H1 (cell line): ENCODE results near the gene CTTNBP2NL. TPM values are rescaled to one million over a fixed set of nuclear protein-coding genes. Genes with fewer than 3 reads are reported as not detected.

ENCODE experiments used
- ASH2L ChIP-seq: fragments of 200-600, 300-600 bp; sonication (generic); IDR thresholded peaks from one replicate; pipeline ENCODE4 v1.7.1; 2017; ENCODE audit warnings: low read length
- ATF3 ChIP-seq: IDR thresholded peaks from 2 replicates; pipeline ENCODE4 v1.6.1; 2011; ENCODE audit warnings: low read depth, mild to moderate bottlenecking, low read length; ENCODE audit not compliant: insufficient read depth
- BCL11A ChIP-seq, 2 experiments: IDR thresholded peaks; one replicate each; pipeline ENCODE4 v1.6.1; 2011; ENCODE audit warnings: low read depth in 2 of 2, low read length in 2 of 2, mild to moderate bottlenecking in 2 of 2
- CBX5 ChIP-seq: fragments of 300-800, 300-1000 bp; sonication (generic); IDR thresholded peaks from 2 replicates; pipeline ENCODE4 v1.7.1; 2016; ENCODE audit warnings: antibody characterized with exemption, low read length, low read depth
- CBX8 ChIP-seq: fragments of 300-800, 300-1000 bp; sonication (generic); IDR thresholded peaks from 2 replicates; pipeline ENCODE4 v1.7.1; 2016; ENCODE audit warnings: low read depth, low read length, borderline replicate concordance
- CEBPB ChIP-seq: IDR thresholded peaks from 2 replicates; pipeline ENCODE4 v1.6.1; 2012; ENCODE audit warnings: low read depth, low read length
- EGR1 ChIP-seq: IDR thresholded peaks from 2 replicates; pipeline ENCODE4 v1.6.1; 2011; ENCODE audit warnings: low read depth, low read length, borderline replicate concordance
- GABPA ChIP-seq: IDR thresholded peaks from 2 replicates; pipeline ENCODE4 v1.6.1; 2011; ENCODE audit warnings: mild to moderate bottlenecking, low read length, moderate library complexity, borderline replicate concordance; ENCODE audit not compliant: insufficient read depth
- HDAC2 ChIP-seq, 2 experiments: fragments of 300-600 bp in 1 of 2; sonication (generic) in 1 of 2; IDR thresholded peaks; 2 replicates each; pipeline ENCODE4 v1.6.1; 2011 to 2012; ENCODE audit warnings: low read depth in 2 of 2, low read length in 2 of 2, mild to moderate bottlenecking in 2 of 2, moderate library complexity in 2 of 2, borderline replicate concordance in 1 of 2, inconsistent platforms in 1 of 2
- HDAC6 ChIP-seq: IDR thresholded peaks from one replicate; pipeline ENCODE4 v1.7.1; 2012; ENCODE audit warnings: low read depth, mild to moderate bottlenecking, inconsistent platforms, low read length, moderate library complexity
- JUND ChIP-seq: IDR thresholded peaks from 2 replicates; pipeline ENCODE4 v1.6.1; 2011; ENCODE audit warnings: mild to moderate bottlenecking, improper control_type of control experiment, low read length
- KDM4A ChIP-seq: IDR thresholded peaks from one replicate; pipeline ENCODE4 v1.7.1; 2012; ENCODE audit warnings: low read depth, mild to moderate bottlenecking, moderate library complexity, low read length, inconsistent platforms; ENCODE audit not compliant: severe bottlenecking
- KDM5A ChIP-seq: fragments of 200-600 bp; IDR thresholded peaks from 2 replicates; pipeline ENCODE4 v1.7.1; 2012; ENCODE audit warnings: mild to moderate bottlenecking, low read length, inconsistent platforms, mixed read lengths
- POU5F1 ChIP-seq: IDR thresholded peaks from 2 replicates; pipeline ENCODE4 v1.6.1; 2011; ENCODE audit warnings: low read depth, mild to moderate bottlenecking, low read length, moderate library complexity
- RAD21 ChIP-seq, 2 experiments: IDR thresholded peaks in 1 of 2; conservative IDR thresholded peaks in 1 of 2; 2 replicates each; pipeline ENCODE4 v1.6.1; 2011; ENCODE audit warnings: low read depth in 2 of 2, low read length in 2 of 2, improper control_type of control experiment in 1 of 2, inconsistent platforms in 1 of 2, mild to moderate bottlenecking in 1 of 2, moderate library complexity in 1 of 2
- RBBP5 ChIP-seq: IDR thresholded peaks from 2 replicates; pipeline ENCODE4 v1.7.1; 2012; ENCODE audit warnings: low read depth, mild to moderate bottlenecking, inconsistent platforms, low read length, moderate library complexity, borderline replicate concordance
- RFX5 ChIP-seq: IDR thresholded peaks from 2 replicates; pipeline ENCODE4 v1.6.1; 2011; ENCODE audit warnings: low read depth, low read length, improper control_type of control experiment, borderline replicate concordance
- RNF2 ChIP-seq: fragments of 200-900, 300-1000 bp; sonication (generic); IDR thresholded peaks from 2 replicates; pipeline ENCODE4 v1.7.1; 2016; ENCODE audit warnings: borderline replicate concordance, low read depth, mild to moderate bottlenecking, antibody characterized with exemption, low read length; ENCODE audit not compliant: poor library complexity, severe bottlenecking; ENCODE audit errors: missing control alignments
- SRF ChIP-seq: IDR thresholded peaks from 2 replicates; pipeline ENCODE4 v1.6.1; 2011; ENCODE audit warnings: mild to moderate bottlenecking, low read depth, low read length, moderate library complexity
- SUZ12 ChIP-seq: fragments of 200-600 bp; sonication (generic); IDR thresholded peaks from 2 replicates; pipeline ENCODE4 v1.6.1; 2012; ENCODE audit warnings: mild to moderate bottlenecking, inconsistent platforms, low read length, moderate library complexity, mixed read lengths
- TAF7 ChIP-seq: optimal IDR thresholded peaks from 2 replicates; pipeline ENCODE3; 2011; ENCODE audit warnings: low read depth, mild to moderate bottlenecking, inconsistent platforms, low read length, moderate library complexity, borderline replicate concordance
- USF2 ChIP-seq: IDR thresholded peaks from 2 replicates; pipeline ENCODE4 v1.6.1; 2011; ENCODE audit warnings: low read length, improper control_type of control experiment
- polyA plus RNA-seq, 7 experiments: library from polyadenylated mRNA; depleted of rRNA in 3 of 7; stranded (reverse) in 5 of 7; unstranded in 2 of 7; fragments of >200 nt in 5 of 7; fragments of 200-250 nt in 2 of 7; gene quantifications; 1 replicate in 5 of 7; 2 replicates in 1 of 7; 4 replicates in 1 of 7; pipeline versions ENCODE4 v1.2.1 to v1.2.3, GENCODE V29; 2011 to 2013; ENCODE audit warnings: missing spikeins in 2 of 7, mixed read lengths in 2 of 7
- total RNA-seq: library from RNA; stranded (reverse); fragmentation: NEBNext Ultra II Directional; extraction: Animal tissue kit (Norgen Biotek cat#: 25700); gene quantifications from 2 replicates; pipeline ENCODE4 v1.2.1, GENCODE V29; 2021

Gene CTTNBP2NL
- total and polyA plus RNA-seq, 2 of the 8 experiments (the other 6 are each of a cell fraction or from before 2014, with no cell fraction given), result 6.4 to 35.1 TPM

- TF ChIP-seq SRF, result no peak
- no peak for TF ChIP-seq RFX5
- TF ChIP-seq SUZ12, result no peak
- TF ChIP-seq RNF2, result no peak
- TF ChIP-seq CEBPB, result 0 out of 2 replicates have a peak, but pooled peaks have one; percentile 12
- peak; percentile 47; the same call in 1 of the 2 replicates for TF ChIP-seq GABPA
- 0 out of 2 replicates have a peak, but pooled peaks have one; percentile 21 for TF ChIP-seq ATF3
- TF ChIP-seq RBBP5, result peak; percentile 55; the same call in 1 of the 2 replicates
- peak; percentile 69 to 78 for TF ChIP-seq RAD21 (IDR thresholded peaks at IDR 0.05 in 1 of 2, conservative IDR thresholded peaks at IDR 0.05 in 1 of 2; ENCODE audit: low read depth in 2 of 2, low read length in 2 of 2)
- TF ChIP-seq CBX8, result no peak
- no peak for TF ChIP-seq POU5F1
- no peak for TF ChIP-seq JUND
- no peak for TF ChIP-seq KDM5A
- TF ChIP-seq EGR1, result no peak
- TF ChIP-seq BCL11A (IDR thresholded peaks at IDR 0.05; ENCODE audit: low read depth in 2 of 2, low read length in 2 of 2), result no peak
- TF ChIP-seq CBX5, result no peak
- peak; percentile 66 to 91; a peak in 2 of 4 replicates for TF ChIP-seq HDAC2 (IDR thresholded peaks at IDR 0.05; ENCODE audit: borderline replicate concordance in 1 of 2, low read depth in 2 of 2, low read length in 2 of 2)
- TF ChIP-seq ASH2L, result peak; percentile 67
- TF ChIP-seq TAF7, result no peak
- TF ChIP-seq KDM4A, result no peak
- TF ChIP-seq USF2, result peak; percentile 25; the same call in 1 of the 2 replicates
- no peak for TF ChIP-seq HDAC6
Observed at GRCh38 chr1:112466078-112466660, 70.2 kb downstream of the CTTNBP2NL start (continued).
